Effector memory CD4-positive, alpha-beta T cell (primary cell): ENCODE data around the gene CCNT2.

Source experiments
- DNase-seq, 3 donors: peaks; one replicate each; pipeline ENCODE4 v3.0.0-alpha.2; 2020
- H3K27ac ChIP-seq: 2 replicates; pipeline ENCODE4 v1.7.0; 2013; ENCODE audit warnings: mild to moderate bottlenecking, low read length, moderate library complexity; ENCODE audit not compliant: insufficient read depth, poor library complexity, severe bottlenecking
- H3K27me3 ChIP-seq: replicated peaks from 2 replicates; pipeline ENCODE4 v1.7.0; 2013; ENCODE audit warnings: mild to moderate bottlenecking, low read length; ENCODE audit not compliant: insufficient read depth, control insufficient read depth, poor library complexity, severe bottlenecking
- H3K36me3 ChIP-seq: 2 replicates; pipeline ENCODE4 v1.7.0; 2013; ENCODE audit warnings: mild to moderate bottlenecking, low read length, moderate library complexity; ENCODE audit not compliant: control insufficient read depth, insufficient read depth
- H3K4me1 ChIP-seq: 2 replicates; pipeline ENCODE4 v1.7.0; 2013; ENCODE audit warnings: low read length, mild to moderate bottlenecking; ENCODE audit not compliant: control insufficient read depth, insufficient read depth, poor library complexity, severe bottlenecking
- H3K4me3 ChIP-seq: 2 replicates; pipeline ENCODE4 v1.7.0; 2013; ENCODE audit warnings: low read length, low read depth, mild to moderate bottlenecking; ENCODE audit not compliant: insufficient read depth, poor library complexity, severe bottlenecking
- H3K9me3 ChIP-seq: 2 replicates; pipeline ENCODE4 v1.7.0; 2013; ENCODE audit warnings: mild to moderate bottlenecking, low read length, moderate library complexity; ENCODE audit not compliant: control insufficient read depth
- total RNA-seq, 3 donors: gene quantifications; one replicate each; lab custom pipeline; 2026; lab: John Stamatoyannopoulos, UW

Gene CCNT2
- total RNA-seq, result 83.3 to 93.7 (median 84.5) reads per million in 3 donors

GRCh38 chr2:134918526-134919340 lies at the start of gene CCNT2:
CCNT2 (plus strand) TSS chr2:134918822; CDS start chr2:134918855, 33 bp downstream.
- H3K9me3 ChIP-seq, result no peaks in the 10 kb centered on the region
- peak within 1 kb of the TSS; percentile 100 for H3K4me3 ChIP-seq
- H3K27me3 ChIP-seq, result no peaks in the 10 kb centered on the region
- no peaks in the 10 kb centered on the region for H3K36me3 ChIP-seq
- H3K4me1 ChIP-seq, result peaks cover 11% of the 10 kb centered on the region
- DNase-seq, result peak; percentile 99 to 100 (median 99)
- peak within 1 kb of the TSS; percentile 96 for H3K27ac ChIP-seq

DNA sequence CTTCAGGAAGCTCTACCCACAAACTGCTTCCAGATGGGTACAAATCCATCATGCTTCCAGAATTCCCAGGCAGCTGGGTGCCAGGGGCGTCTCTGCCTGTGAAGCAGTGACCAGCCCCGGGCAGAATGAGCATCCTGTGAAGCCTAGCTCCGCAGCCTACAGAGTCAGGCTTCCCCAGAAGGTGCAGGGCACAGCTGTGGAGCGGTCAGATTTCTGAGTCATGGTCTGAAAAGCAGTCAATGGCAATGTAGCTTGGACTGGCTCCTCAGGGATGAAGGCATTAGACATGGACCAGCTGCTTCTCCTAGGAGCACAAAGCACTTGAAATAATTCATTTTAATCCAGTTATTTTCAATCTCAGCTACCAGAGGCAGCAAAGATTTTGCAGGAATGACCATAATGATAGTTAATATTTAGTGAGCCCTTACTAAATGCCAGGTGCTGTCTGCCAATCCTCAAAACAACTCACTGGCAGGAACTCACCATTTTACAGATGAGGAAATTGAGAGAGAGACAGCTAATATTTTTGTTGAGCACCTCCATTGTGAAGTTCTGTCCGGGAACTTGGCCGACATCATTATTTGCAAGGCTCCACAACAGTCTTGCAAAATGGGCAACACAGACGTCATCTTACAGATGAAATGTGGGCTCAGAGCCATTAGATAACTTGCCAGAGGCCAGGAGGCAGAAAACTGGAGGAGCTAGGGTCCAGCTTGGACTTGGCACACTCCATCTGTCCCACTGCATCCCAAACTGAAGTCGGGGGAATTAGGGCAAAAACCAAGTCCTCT lies 48.5 kb upstream of the CCNT2 start:
- H3K27ac ChIP-seq, result no peak overlapping the region
- no peak for DNase-seq
- H3K36me3 ChIP-seq, result no peaks in the 10 kb centered on the region
- H3K4me3 ChIP-seq, result no peak overlapping the region
- no peaks in the 10 kb centered on the region for H3K9me3 ChIP-seq
- H3K27me3 ChIP-seq, result no peaks in the 10 kb centered on the region
- H3K4me1 ChIP-seq, result no peaks in the 10 kb centered on the region

GRCh38 chr2:134873152-134873551 lies 45.5 kb upstream of the CCNT2 start:
- Histone ChIP-seq H3K36me3 (no peaks in the 10 kb centered on the region), H3K4me1 (no peaks in the 10 kb centered on the region), H3K27ac (no peak overlapping the region), H3K4me3 (no peak overlapping the region), H3K27me3 (no peaks in the 10 kb centered on the region), H3K9me3 (no peaks in the 10 kb centered on the region)
- DNase-seq, result no peak

DNA sequence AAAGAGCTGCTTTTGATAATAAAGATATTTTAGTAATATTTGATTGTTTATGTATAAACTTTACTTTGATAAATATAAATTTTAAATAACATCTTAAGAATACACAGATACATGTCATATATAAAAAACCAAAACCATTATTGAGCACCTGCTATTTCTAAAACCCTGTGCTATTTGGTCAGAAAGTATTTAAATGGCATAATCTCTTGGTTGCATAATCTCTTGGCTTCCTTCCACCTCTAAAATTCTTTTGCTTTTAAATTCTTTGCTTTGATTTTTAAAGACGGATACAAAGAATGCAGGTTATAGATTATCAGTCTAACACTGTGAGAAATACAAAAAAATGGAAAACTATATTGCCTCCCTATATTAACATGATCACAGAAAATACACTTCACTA lies 43.3 kb upstream of the CCNT2 start:
- no peaks in the 10 kb centered on the region for H3K9me3 ChIP-seq
- no peaks in the 10 kb centered on the region for H3K36me3 ChIP-seq
- no peak overlapping the region for H3K27ac ChIP-seq
- H3K4me3 ChIP-seq, result no peak overlapping the region
- H3K4me1 ChIP-seq, result no peaks in the 10 kb centered on the region
- no peak for DNase-seq
- H3K27me3 ChIP-seq, result no peaks in the 10 kb centered on the region

- no peak for DNase-seq
- H3K4me3 ChIP-seq, result no peak overlapping the region
Observed at GRCh38 chr2:134882773-134883172, 35.8 kb upstream of the CCNT2 start.

GRCh38 chr2:134883552-134884293 lies 34.9 kb upstream of the CCNT2 start:
- Histone ChIP-seq H3K4me3 (no peak overlapping the region), H3K27ac (no peak overlapping the region), H3K36me3 (no peaks in the 10 kb centered on the region), H3K27me3 (no peaks in the 10 kb centered on the region), H3K9me3 (no peaks in the 10 kb centered on the region), H3K4me1 (no peaks in the 10 kb centered on the region)
- DNase-seq, result no peak

More at GRCh38 chr2:134882773-134883172, 35.8 kb upstream of the CCNT2 start:
- Histone ChIP-seq H3K27me3 (no peaks in the 10 kb centered on the region), H3K9me3 (no peaks in the 10 kb centered on the region), H3K4me1 (no peaks in the 10 kb centered on the region), H3K36me3 (no peaks in the 10 kb centered on the region), H3K27ac (no peak overlapping the region)

- no peak for DNase-seq
- H3K27me3 ChIP-seq, result no peaks in the 10 kb centered on the region
Observed at GRCh38 chr2:134884435-134884834, 34.2 kb upstream of the CCNT2 start.

GRCh38 chr2:134892282-134893035 lies 26.2 kb upstream of the CCNT2 start:
- Histone ChIP-seq H3K4me3 (no peak overlapping the region), H3K27me3 (no peaks in the 10 kb centered on the region), H3K4me1 (no peaks in the 10 kb centered on the region), H3K27ac (no peak overlapping the region), H3K9me3 (no peaks in the 10 kb centered on the region), H3K36me3 (no peaks in the 10 kb centered on the region)
- DNase-seq, result no peak

More at GRCh38 chr2:134884435-134884834, 34.2 kb upstream of the CCNT2 start:
- Histone ChIP-seq H3K27ac (no peak overlapping the region), H3K4me3 (no peak overlapping the region), H3K36me3 (no peaks in the 10 kb centered on the region), H3K9me3 (no peaks in the 10 kb centered on the region), H3K4me1 (no peaks in the 10 kb centered on the region)

GRCh38 chr2:134897932-134898331 lies 20.7 kb upstream of the CCNT2 start:
- no peak for DNase-seq
- Histone ChIP-seq H3K36me3 (no peaks in the 10 kb centered on the region), H3K27ac (no peak overlapping the region), H3K4me3 (no peak overlapping the region), H3K9me3 (no peaks in the 10 kb centered on the region), H3K27me3 (no peaks in the 10 kb centered on the region), H3K4me1 (no peaks in the 10 kb centered on the region)
